IPS DF 4.7 (cell line): ENCODE results near the gene PCGF2.
A peak's percentile ranks its signal among the peaks of the same experiment; 100 is the strongest.
"Not testable (repeated sequence)": the region's sequence is repeated elsewhere in the genome, so short reads cannot be mapped to it uniquely, and the experiment has no call there.

Experiments
- DNase-seq: peaks from one replicate; pipeline ENCODE4 v3.0.0-alpha.2; 2013; ENCODE audit warnings: low spot score; ENCODE audit errors: extremely low read depth

The PCGF2 gene

GRCh38 chr17:38748149-38748891, at the start of gene PCGF2:
PCGF2 (minus strand) TSS chr17:38748336; CDS start chr17:38740402, 7,934 bp downstream.
- DNase-seq = peak; percentile 89

GRCh38 chr17:38797828-38798227, 49.7 kb upstream of the PCGF2 start:
- no peak for DNase-seq

GRCh38 chr17:38797158-38797490, 49.0 kb upstream of the PCGF2 start:
- DNase-seq = no peak

- DNase-seq = no peak
These were observed 48.5 kb upstream of the PCGF2 start for GRCh38 chr17:38796451-38797157.

GRCh38 chr17:38794221-38794620, 46.1 kb upstream of the PCGF2 start:
- DNase-seq = no peak

- no peak for DNase-seq
These were observed 43.0 kb upstream of the PCGF2 start for GRCh38 chr17:38791162-38791561.

- not testable (repeated sequence) for DNase-seq
These were observed 42.1 kb upstream of the PCGF2 start for GRCh38 chr17:38790148-38790707.

- no peak for DNase-seq
These were observed 41.0 kb upstream of the PCGF2 start for GRCh38 chr17:38789185-38789584.

- not testable (repeated sequence) for DNase-seq
These were observed 39.9 kb upstream of the PCGF2 start for GRCh38 chr17:38787999-38788398.

GRCh38 chr17:38786372-38786771, 38.2 kb upstream of the PCGF2 start:
- no peak for DNase-seq

GRCh38 chr17:38783227-38783626, 35.1 kb upstream of the PCGF2 start:
- no peak for DNase-seq

- no peak for DNase-seq
These were observed 32.0 kb upstream of the PCGF2 start for GRCh38 chr17:38779965-38780752.

GRCh38 chr17:38777641-38778250, 29.6 kb upstream of the PCGF2 start:
- no peak for DNase-seq

GRCh38 chr17:38773258-38773657, 25.1 kb upstream of the PCGF2 start:
- DNase-seq = no peak

GRCh38 chr17:38768417-38768816, 20.3 kb upstream of the PCGF2 start:
- no peak for DNase-seq

GRCh38 chr17:38766341-38766740, 18.2 kb upstream of the PCGF2 start:
- DNase-seq = no peak

GRCh38 chr17:38762231-38762630, 14.1 kb upstream of the PCGF2 start:
- DNase-seq = no peak

GRCh38 chr17:38761612-38762011, 13.5 kb upstream of the PCGF2 start:
- DNase-seq = no peak

- DNase-seq = no peak
These were observed 5.0 kb upstream of the PCGF2 start for GRCh38 chr17:38753071-38753506.

- DNase-seq = peak; percentile 99
These were observed 4.4 kb upstream of the PCGF2 start, which contains the start of gene PSMB3 for GRCh38 chr17:38752308-38753070. PSMB3 (plus strand) TSS chr17:38752741; CDS start chr17:38752827, 86 bp downstream.
